ENCODE results near the gene LDLRAD4. TPM values are rescaled to one million over a fixed set of nuclear protein-coding genes. Genes with fewer than 3 reads are reported as not detected.

The LDLRAD4 gene
- total RNA-seq, 1 experiment from 2014 or later: 204 TPM

DNA sequence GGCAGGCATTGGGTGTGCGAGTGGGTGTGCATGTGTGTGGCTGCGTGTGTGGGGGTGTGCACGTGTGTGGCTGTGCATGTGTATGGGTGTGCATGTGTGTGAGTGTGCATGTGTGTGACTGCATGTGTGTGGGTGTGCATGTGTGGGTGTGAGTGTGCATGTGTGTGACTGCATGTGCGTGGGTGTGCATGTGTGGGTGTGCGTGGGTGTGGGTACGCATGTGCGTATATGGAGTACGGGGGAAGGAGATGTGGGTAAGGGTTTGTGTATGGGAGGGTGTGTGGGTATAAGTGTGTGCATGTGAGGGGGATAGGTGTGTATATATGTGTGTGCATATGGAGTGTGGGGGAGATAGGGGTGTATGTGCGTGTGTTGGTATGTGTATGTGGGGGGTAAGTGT is 371.4 kb downstream of the LDLRAD4 start:
- Histone ChIP-seq H3K79me2 (ENCODE audit: low read length) (no peaks in the 10 kb centered on the region), H3K4me3 (ENCODE audit: low read length) (no peak overlapping the region), H3K9me3 (ENCODE audit: low read length) (no peaks in the 10 kb centered on the region), H3K9ac (ENCODE audit: low read length) (no peak overlapping the region), H2AFZ (ENCODE audit: low read length) (no peak overlapping the region), H3K27ac (ENCODE audit: low read length) (0 out of 2 replicates have a peak overlapping the region, but pooled peaks have one; percentile 86), H3K36me3 (ENCODE audit: insufficient read depth, low read length) (no peaks in the 10 kb centered on the region), H3K9me2 (replicated peaks; ENCODE audit: insufficient read depth, low read length) (no peaks in the 10 kb centered on the region), H3K4me1 (ENCODE audit: low read length) (peaks cover 69% of the 10 kb centered on the region), H4K20me1 (ENCODE audit: insufficient read depth, low read depth, low read length) (no peaks in the 10 kb centered on the region), H3K27me3 (ENCODE audit: low read length) (no peaks in the 10 kb centered on the region), H3K4me2 (ENCODE audit: low read depth, low read length, poor library complexity, severe bottlenecking) (no peak overlapping the region)
- no peak for DNase-seq

DNA sequence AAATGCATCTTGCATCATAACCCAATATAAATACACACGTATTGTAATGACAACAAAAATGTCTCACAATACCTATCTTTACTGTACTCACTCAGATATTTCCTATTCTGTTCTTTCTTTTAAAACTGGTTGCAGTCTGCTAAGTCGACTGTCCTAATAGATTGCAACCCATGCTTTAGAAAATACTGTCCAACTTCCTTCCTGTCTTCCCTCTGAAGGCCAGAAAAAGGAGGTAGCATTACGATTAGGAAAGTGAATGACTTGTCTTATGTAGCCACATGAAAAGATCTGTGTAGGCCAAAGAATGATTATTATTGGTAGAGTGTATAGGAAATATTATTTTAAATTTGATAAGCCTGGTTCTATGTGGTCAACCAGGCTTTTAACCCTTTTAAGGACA is 373.7 kb downstream of the LDLRAD4 start:
- Histone ChIP-seq H3K36me3 (ENCODE audit: insufficient read depth, low read length) (no peaks in the 10 kb centered on the region), H3K27ac (ENCODE audit: low read length) (peak overlapping the region; percentile 86), H3K9ac (ENCODE audit: low read length) (no peak overlapping the region), H3K4me3 (ENCODE audit: low read length) (no peak overlapping the region), H3K9me2 (replicated peaks; ENCODE audit: insufficient read depth, low read length) (no peaks in the 10 kb centered on the region), H3K79me2 (ENCODE audit: low read length) (no peaks in the 10 kb centered on the region), H3K4me1 (ENCODE audit: low read length) (peaks cover 46% of the 10 kb centered on the region), H4K20me1 (ENCODE audit: insufficient read depth, low read depth, low read length) (no peaks in the 10 kb centered on the region), H3K27me3 (ENCODE audit: low read length) (no peaks in the 10 kb centered on the region), H3K9me3 (ENCODE audit: low read length) (peaks cover 10% of the 10 kb centered on the region; the same call in 1 of the 2 replicates), H2AFZ (ENCODE audit: low read length) (peak overlapping the region; percentile 93), H3K4me2 (ENCODE audit: low read depth, low read length, poor library complexity, severe bottlenecking) (peak overlapping the region; percentile 11)
- DNase-seq: no peak

DNA sequence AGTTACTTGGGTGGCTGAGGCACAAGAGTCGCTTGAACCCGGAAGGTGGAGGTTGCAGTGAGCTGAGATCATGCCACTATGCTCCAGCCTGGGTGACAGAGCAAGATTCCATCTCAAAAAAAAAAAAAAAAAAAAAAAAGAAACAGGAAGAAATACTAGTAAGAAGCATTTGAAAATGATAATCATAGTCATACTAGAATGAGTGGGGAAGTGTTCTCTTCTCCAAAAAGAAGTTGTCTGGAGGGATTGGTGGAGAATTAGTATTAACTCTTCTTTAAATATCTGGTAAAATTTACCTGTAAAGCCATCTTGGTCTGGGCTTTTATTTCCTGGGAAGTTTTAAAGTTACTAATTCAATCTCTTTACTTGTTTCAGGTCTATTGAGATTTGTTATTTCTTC is 376.0 kb downstream of the LDLRAD4 start:
- no peaks in the 10 kb centered on the region for H3K9me2 ChIP-seq (replicated peaks; ENCODE audit: insufficient read depth, low read length)
- no peak overlapping the region for H3K4me2 ChIP-seq (ENCODE audit: low read depth, low read length, poor library complexity, severe bottlenecking)
- 0 out of 2 replicates have a peak overlapping the region, but pooled peaks have one; percentile 11 for H2AFZ ChIP-seq (ENCODE audit: low read length)
- no peaks in the 10 kb centered on the region for H3K36me3 ChIP-seq (ENCODE audit: insufficient read depth, low read length)
- no peak overlapping the region for H3K9ac ChIP-seq (ENCODE audit: low read length)
- H3K9me3 ChIP-seq (ENCODE audit: low read length): peaks cover 15% of the 10 kb centered on the region
- no peak for DNase-seq
- H3K27ac ChIP-seq (ENCODE audit: low read length): peak overlapping the region; percentile 16; the same call in 1 of the 2 replicates
- no peaks in the 10 kb centered on the region for H3K79me2 ChIP-seq (ENCODE audit: low read length)
- no peaks in the 10 kb centered on the region for H3K27me3 ChIP-seq (ENCODE audit: low read length)
- no peaks in the 10 kb centered on the region for H4K20me1 ChIP-seq (ENCODE audit: insufficient read depth, low read depth, low read length)
- no peak overlapping the region for H3K4me3 ChIP-seq (ENCODE audit: low read length)
- H3K4me1 ChIP-seq (ENCODE audit: low read length): peaks cover 25% of the 10 kb centered on the region

GRCh38 chr18:13597068-13597467 is 378.5 kb downstream of the LDLRAD4 start:
- peaks cover 17% of the 10 kb centered on the region for H3K4me1 ChIP-seq (ENCODE audit: low read length)
- H3K36me3 ChIP-seq (ENCODE audit: insufficient read depth, low read length): no peaks in the 10 kb centered on the region
- H2AFZ ChIP-seq (ENCODE audit: low read length): no peak overlapping the region
- H3K27ac ChIP-seq (ENCODE audit: low read length): no peak overlapping the region
- no peaks in the 10 kb centered on the region for H3K27me3 ChIP-seq (ENCODE audit: low read length)
- H3K9me3 ChIP-seq (ENCODE audit: low read length): peaks cover 15% of the 10 kb centered on the region
- H3K9me2 ChIP-seq (replicated peaks; ENCODE audit: insufficient read depth, low read length): no peaks in the 10 kb centered on the region
- H4K20me1 ChIP-seq (ENCODE audit: insufficient read depth, low read depth, low read length): no peaks in the 10 kb centered on the region
- no peaks in the 10 kb centered on the region for H3K79me2 ChIP-seq (ENCODE audit: low read length)
- no peak overlapping the region for H3K4me2 ChIP-seq (ENCODE audit: low read depth, low read length, poor library complexity, severe bottlenecking)
- H3K9ac ChIP-seq (ENCODE audit: low read length): no peak overlapping the region
- DNase-seq: peak; percentile 55
- no peak overlapping the region for H3K4me3 ChIP-seq (ENCODE audit: low read length)

DNA sequence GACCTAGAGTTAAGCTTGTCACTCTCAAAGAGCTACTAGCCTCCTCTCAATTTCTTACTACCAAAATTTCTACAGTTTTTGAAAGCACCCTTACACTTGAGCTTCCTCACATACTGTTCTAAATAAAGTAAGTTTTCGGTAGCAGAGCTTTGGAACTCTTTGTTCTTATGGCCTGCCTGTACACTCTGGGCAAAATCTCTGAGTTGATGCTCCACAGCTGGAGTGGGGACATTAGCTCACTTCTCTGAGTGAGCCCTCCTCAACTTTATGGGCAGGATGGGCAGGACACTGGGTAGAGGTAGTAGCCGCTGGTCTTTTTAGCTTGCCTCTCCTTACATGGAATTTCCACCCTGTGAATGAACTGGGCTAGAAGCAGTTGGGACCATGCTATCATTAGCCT is 380.0 kb downstream of the LDLRAD4 start:
- Histone ChIP-seq H3K79me2 (ENCODE audit: low read length) (no peaks in the 10 kb centered on the region), H3K36me3 (ENCODE audit: insufficient read depth, low read length) (no peaks in the 10 kb centered on the region), H3K9ac (ENCODE audit: low read length) (no peak overlapping the region), H4K20me1 (ENCODE audit: insufficient read depth, low read depth, low read length) (no peaks in the 10 kb centered on the region), H3K27me3 (ENCODE audit: low read length) (no peaks in the 10 kb centered on the region), H2AFZ (ENCODE audit: low read length) (no peak overlapping the region), H3K27ac (ENCODE audit: low read length) (no peak overlapping the region), H3K4me1 (ENCODE audit: low read length) (peaks cover 12% of the 10 kb centered on the region), H3K4me3 (ENCODE audit: low read length) (no peak overlapping the region), H3K9me3 (ENCODE audit: low read length) (peaks cover 15% of the 10 kb centered on the region), H3K4me2 (ENCODE audit: low read depth, low read length, poor library complexity, severe bottlenecking) (no peak overlapping the region), H3K9me2 (replicated peaks; ENCODE audit: insufficient read depth, low read length) (no peaks in the 10 kb centered on the region)
- DNase-seq: no peak

DNA sequence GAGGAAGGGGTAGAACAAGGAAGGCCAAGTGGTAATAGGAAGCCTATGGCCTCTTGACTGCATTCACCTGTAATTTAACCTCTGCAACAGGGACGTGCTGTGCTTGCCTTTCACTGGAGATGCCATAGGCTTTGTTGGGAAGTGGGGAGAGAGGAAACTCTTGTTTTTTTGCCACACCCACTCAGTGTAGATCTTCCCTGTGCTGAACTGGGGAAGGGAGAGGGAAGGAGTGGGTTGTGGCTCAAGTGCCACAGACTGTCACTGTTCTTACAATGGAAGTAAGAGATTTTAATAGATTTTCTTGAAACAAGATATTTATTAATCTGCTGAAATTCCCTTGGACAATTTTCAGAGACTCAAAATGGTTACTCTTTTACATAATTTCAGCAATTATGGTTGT is 380.5 kb downstream of the LDLRAD4 start:
- Histone ChIP-seq H3K27ac (ENCODE audit: low read length) (no peak overlapping the region), H2AFZ (ENCODE audit: low read length) (no peak overlapping the region), H3K4me3 (ENCODE audit: low read length) (no peak overlapping the region), H3K9me3 (ENCODE audit: low read length) (peaks cover 15% of the 10 kb centered on the region), H3K4me1 (ENCODE audit: low read length) (peaks cover 16% of the 10 kb centered on the region), H3K27me3 (ENCODE audit: low read length) (no peaks in the 10 kb centered on the region), H4K20me1 (ENCODE audit: insufficient read depth, low read depth, low read length) (no peaks in the 10 kb centered on the region), H3K4me2 (ENCODE audit: low read depth, low read length, poor library complexity, severe bottlenecking) (no peak overlapping the region), H3K36me3 (ENCODE audit: insufficient read depth, low read length) (no peaks in the 10 kb centered on the region), H3K9me2 (replicated peaks; ENCODE audit: insufficient read depth, low read length) (no peaks in the 10 kb centered on the region), H3K79me2 (ENCODE audit: low read length) (no peaks in the 10 kb centered on the region), H3K9ac (ENCODE audit: low read length) (no peak overlapping the region)
- DNase-seq: no peak

GRCh38 chr18:13603304-13604019 is 384.9 kb downstream of the LDLRAD4 start:
- H3K9ac ChIP-seq (ENCODE audit: low read length): peak overlapping the region; percentile 58; the same call in 1 of the 2 replicates
- peak overlapping the region; percentile 8; the same call in 1 of the 2 replicates for H2AFZ ChIP-seq (ENCODE audit: low read length)
- DNase-seq: no peak

DNA sequence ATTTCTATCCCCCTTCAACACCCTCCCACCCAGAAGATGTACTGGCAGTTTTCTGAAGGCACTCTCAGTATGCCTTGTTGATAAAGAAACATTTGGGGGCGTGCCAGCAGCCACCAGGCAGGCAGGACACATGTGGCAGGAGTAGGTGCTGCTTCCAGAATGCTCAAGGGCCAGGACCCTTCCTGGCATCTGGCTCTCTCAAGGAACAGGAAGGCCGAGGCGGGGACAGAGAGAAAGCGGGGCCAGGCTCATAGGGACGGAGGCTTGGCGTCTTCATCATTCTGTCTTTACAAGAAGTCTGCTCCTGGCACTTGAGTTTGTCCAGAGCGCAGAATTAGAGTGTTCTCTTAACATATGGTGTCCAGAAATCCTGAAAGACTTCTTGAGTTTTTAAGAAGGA is 386.2 kb downstream of the LDLRAD4 start:
- Histone ChIP-seq H3K27ac (ENCODE audit: low read length) (peak overlapping the region; percentile 99), H3K9me3 (ENCODE audit: low read length) (no peaks in the 10 kb centered on the region), H3K79me2 (ENCODE audit: low read length) (no peaks in the 10 kb centered on the region), H4K20me1 (ENCODE audit: insufficient read depth, low read depth, low read length) (no peaks in the 10 kb centered on the region), H3K4me3 (ENCODE audit: low read length) (peak overlapping the region; percentile 54), H3K27me3 (ENCODE audit: low read length) (no peaks in the 10 kb centered on the region), H2AFZ (ENCODE audit: low read length) (peak overlapping the region; percentile 29; the same call in 1 of the 2 replicates), H3K9ac (ENCODE audit: low read length) (peak overlapping the region; percentile 58), H3K4me2 (ENCODE audit: low read depth, low read length, poor library complexity, severe bottlenecking) (peak overlapping the region; percentile 74), H3K9me2 (replicated peaks; ENCODE audit: insufficient read depth, low read length) (no peaks in the 10 kb centered on the region), H3K4me1 (ENCODE audit: low read length) (peaks cover 66% of the 10 kb centered on the region), H3K36me3 (ENCODE audit: insufficient read depth, low read length) (no peaks in the 10 kb centered on the region)
- peak; percentile 72 for DNase-seq

More at GRCh38 chr18:13603304-13604019, 384.9 kb downstream of the LDLRAD4 start:
- Histone ChIP-seq H3K27ac (ENCODE audit: low read length) (peak overlapping the region; percentile 99), H3K27me3 (ENCODE audit: low read length) (no peaks in the 10 kb centered on the region), H3K79me2 (ENCODE audit: low read length) (no peaks in the 10 kb centered on the region), H3K36me3 (ENCODE audit: insufficient read depth, low read length) (no peaks in the 10 kb centered on the region), H3K4me2 (ENCODE audit: low read depth, low read length, poor library complexity, severe bottlenecking) (peak overlapping the region; percentile 74), H3K4me1 (ENCODE audit: low read length) (peaks cover 53% of the 10 kb centered on the region), H3K9me2 (replicated peaks; ENCODE audit: insufficient read depth, low read length) (no peaks in the 10 kb centered on the region), H4K20me1 (ENCODE audit: insufficient read depth, low read depth, low read length) (no peaks in the 10 kb centered on the region), H3K4me3 (ENCODE audit: low read length) (no peak overlapping the region), H3K9me3 (ENCODE audit: low read length) (no peaks in the 10 kb centered on the region; the same call in 1 of the 2 replicates)

Measured in Karpas-422 (cell line).